ENCODE data around the gene RAD51B. TPM values are rescaled to one million over a fixed set of nuclear protein-coding genes. Genes with fewer than 3 reads are reported as not detected.

The RAD51B gene
- total RNA-seq, 1 experiment from 2014 or later, result 8.5 TPM

- intact Hi-C loops (cut with micrococcal nuclease; ENCODE audit: unreplicated experiment) (no loop called here), in situ Hi-C loops (cut with HindIII; ENCODE audit: low pct_unique_long_range_greater_than_20kb, low sequenced_read_pairs) (no loop called here)
- TF ChIP-seq REST (IDR thresholded peaks at IDR 0.05; ENCODE audit: insufficient read depth in 1 of 2, low read depth in 2 of 2, low read length in 1 of 2) (no peak), SIN3A (IDR thresholded peaks at IDR 0.05; ENCODE audit: borderline replicate concordance, insufficient read depth, low read depth, low read length) (no peak), CTCF (IDR thresholded peaks at IDR 0.05) (no peak), TCF7L2 (IDR thresholded peaks at IDR 0.05; ENCODE audit: low read depth, low read length) (no peak), POLR2AphosphoS5 (IDR thresholded peaks at IDR 0.05; ENCODE audit: low read depth, low read length) (no peak)
- H3K9me3 ChIP-seq (ENCODE audit: control insufficient read depth, insufficient read depth, low read depth, low read length), result no peaks in the 10 kb centered on the region
- H3K36me3 ChIP-seq (ENCODE audit: control insufficient read depth, insufficient read depth, low read length), result no peaks in the 10 kb centered on the region
- H3K4me3 ChIP-seq (ENCODE audit: low read depth in 2 of 2, low read length in 2 of 2), result no peak overlapping the region
- no peaks in the 10 kb centered on the region for H3K4me1 ChIP-seq (ENCODE audit: control insufficient read depth, insufficient read depth, low read length)
- ATAC-seq (no peak), DNase-seq (ENCODE audit: low read depth, low spot score) (no peak)
- no peaks in the 10 kb centered on the region for H3K27me3 ChIP-seq (ENCODE audit: control insufficient read depth, insufficient read depth, low read length)
- H3K27ac ChIP-seq (ENCODE audit: low read length), result no peak overlapping the region
- BruUV-seq (replicated peaks), result no TSS peak
- ChIA-PET CTCF (no interaction called here), POLR2A (interaction anchor here (0.6 kb wide), 1 partner anchor 237 kb away, joined by 25 read pairs; the partner anchor contains the start of gene ZFP36L1)
These were observed 736.7 kb downstream of the RAD51B start for GRCh38 chr14:68556253-68556652.

- no TSS peak for BruUV-seq (replicated peaks)
- no peaks in the 10 kb centered on the region for H3K36me3 ChIP-seq (ENCODE audit: control insufficient read depth, insufficient read depth, low read length)
- ChIA-PET POLR2A (no interaction called here), CTCF (no interaction called here)
- H3K27me3 ChIP-seq (ENCODE audit: control insufficient read depth, insufficient read depth, low read length), result no peaks in the 10 kb centered on the region
- ATAC-seq, result no peak
- H3K9me3 ChIP-seq (ENCODE audit: control insufficient read depth, insufficient read depth, low read depth, low read length), result no peaks in the 10 kb centered on the region
- H3K4me3 ChIP-seq (ENCODE audit: low read depth in 2 of 2, low read length in 2 of 2), result no peak overlapping the region
- DNase-seq (ENCODE audit: low read depth, low spot score), result no peak
- no peak for TF ChIP-seq POLR2AphosphoS5 (IDR thresholded peaks at IDR 0.05; ENCODE audit: low read depth, low read length)
- TF ChIP-seq REST (IDR thresholded peaks at IDR 0.05; ENCODE audit: insufficient read depth in 1 of 2, low read depth in 2 of 2, low read length in 1 of 2), result no peak
- no peak for TF ChIP-seq TCF7L2 (IDR thresholded peaks at IDR 0.05; ENCODE audit: low read depth, low read length)
- no peak for TF ChIP-seq CTCF (IDR thresholded peaks at IDR 0.05)
- TF ChIP-seq SIN3A (IDR thresholded peaks at IDR 0.05; ENCODE audit: borderline replicate concordance, insufficient read depth, low read depth, low read length), result no peak
- intact Hi-C loops (cut with micrococcal nuclease; ENCODE audit: unreplicated experiment), result no loop called here
- no peaks in the 10 kb centered on the region for H3K4me1 ChIP-seq (ENCODE audit: control insufficient read depth, insufficient read depth, low read length)
- H3K27ac ChIP-seq (ENCODE audit: low read length), result no peak overlapping the region
- in situ Hi-C loops (cut with HindIII; ENCODE audit: low pct_unique_long_range_greater_than_20kb, low sequenced_read_pairs), result no loop called here
These were observed 738.1 kb downstream of the RAD51B start for GRCh38 chr14:68557648-68558047.
